ENCODE results near the gene EIF2AK3. TPM values are rescaled to one million over a fixed set of nuclear protein-coding genes. Genes with fewer than 3 reads are reported as not detected.

EIF2AK3 gene
- total RNA-seq, 1 experiment from 2014 or later, result 21.8 TPM

DNA sequence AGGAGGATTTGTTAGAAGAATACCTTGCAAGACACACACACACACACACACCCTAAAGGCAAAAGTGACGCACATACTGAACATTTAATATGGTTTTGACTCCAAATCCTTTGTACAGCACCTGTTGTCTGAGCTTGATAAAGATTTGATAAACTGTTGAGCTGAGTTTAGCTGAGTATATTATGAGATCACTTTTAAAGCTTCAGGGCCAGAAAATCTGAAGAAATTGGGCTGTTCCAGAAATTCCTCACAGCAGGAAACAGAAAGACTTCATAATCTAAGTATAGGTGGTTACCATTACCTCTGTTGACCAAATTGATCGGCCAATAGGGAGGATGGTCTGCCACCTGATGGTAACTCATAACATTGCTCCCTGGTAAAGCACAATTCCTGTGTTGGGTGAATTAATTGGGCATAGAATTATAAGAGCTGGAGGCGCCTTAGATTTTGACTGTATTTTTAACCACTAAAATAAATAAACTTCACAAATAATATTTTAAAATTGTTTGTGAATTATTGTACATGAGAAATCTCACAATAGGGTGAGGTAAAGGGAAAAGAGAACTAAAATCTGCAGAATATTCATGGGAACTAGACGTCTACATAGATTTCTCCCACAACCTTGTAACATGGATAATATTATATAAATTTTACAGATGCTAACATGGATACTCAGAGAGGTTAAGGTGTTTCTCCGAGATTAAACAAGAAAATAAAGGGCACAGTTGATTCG lies 42.4 kb upstream of the EIF2AK3 start:
- Mint-ChIP-seq H3K9me3 (ENCODE audit: unreplicated experiment) (no peaks in the 10 kb centered on the region), H3K4me3 (ENCODE audit: unreplicated experiment) (no peak overlapping the region), H3K27me3 (ENCODE audit: insufficient read depth, unreplicated experiment) (no peaks in the 10 kb centered on the region), H3K4me1 (ENCODE audit: insufficient read depth, unreplicated experiment) (no peaks in the 10 kb centered on the region), H3K27ac (ENCODE audit: low read depth, unreplicated experiment) (no peak overlapping the region), H3K36me3 (ENCODE audit: insufficient read depth, unreplicated experiment) (no peaks in the 10 kb centered on the region)
- intact Hi-C loops (cut with micrococcal nuclease), result loop anchor here (1.0 to 10.0 kb wide), 5 partner anchors 78 to 607 kb away; no protein-coding TSS in a partner anchor
- no TSS peak for BruUV-seq (replicated peaks)
- ChIA-PET CTCF (interaction anchor here (0.5 to 13.5 kb wide), 37 partner anchors 10 to 1177 kb away, joined by 3 to 424 read pairs (median 5); partner anchors contain the start of gene EIF2AK3), POLR2A (interaction anchor here (0.9 to 1.5 kb wide), 10 partner anchors 10 to 150 kb away, joined by 3 to 20 read pairs (median 4); partner anchors contain the start of gene EIF2AK3)
- peak; percentile 65 for TF ChIP-seq CTCF (IDR thresholded peaks at IDR 0.05; ENCODE audit: unreplicated experiment)
- peak; percentile 62 for DNase-seq (ENCODE audit: unreplicated experiment)

- no peaks in the 10 kb centered on the region for H3K4me1 Mint-ChIP-seq (ENCODE audit: insufficient read depth, unreplicated experiment)
- DNase-seq (ENCODE audit: unreplicated experiment), result no peak
- H3K4me3 Mint-ChIP-seq (ENCODE audit: unreplicated experiment), result no peak overlapping the region
- peaks cover 4% of the 10 kb centered on the region for H3K9me3 Mint-ChIP-seq (ENCODE audit: unreplicated experiment)
- ChIA-PET CTCF (interaction anchor here (0.5 to 13.5 kb wide), 31 partner anchors 10 to 608 kb away, joined by 3 to 424 read pairs (median 6); partner anchors contain the start of gene EIF2AK3), POLR2A (interaction anchor here (0.5 to 1.5 kb wide), 10 partner anchors 11 to 527 kb away, joined by 3 to 20 read pairs (median 4); partner anchors contain the start of gene EIF2AK3)
- no peaks in the 10 kb centered on the region for H3K36me3 Mint-ChIP-seq (ENCODE audit: insufficient read depth, unreplicated experiment)
- no TSS peak for BruUV-seq (replicated peaks)
- intact Hi-C loops (cut with micrococcal nuclease), result loop anchor here (1.0 kb wide), 1 partner anchor 78 kb away; no protein-coding TSS in a partner anchor
- no peak overlapping the region for H3K27ac Mint-ChIP-seq (ENCODE audit: low read depth, unreplicated experiment)
- no peaks in the 10 kb centered on the region for H3K27me3 Mint-ChIP-seq (ENCODE audit: insufficient read depth, unreplicated experiment)
- TF ChIP-seq CTCF (IDR thresholded peaks at IDR 0.05; ENCODE audit: unreplicated experiment), result no peak
Measured at GRCh38 chr2:88668862-88669261, 41.6 kb upstream of the EIF2AK3 start.

DNA sequence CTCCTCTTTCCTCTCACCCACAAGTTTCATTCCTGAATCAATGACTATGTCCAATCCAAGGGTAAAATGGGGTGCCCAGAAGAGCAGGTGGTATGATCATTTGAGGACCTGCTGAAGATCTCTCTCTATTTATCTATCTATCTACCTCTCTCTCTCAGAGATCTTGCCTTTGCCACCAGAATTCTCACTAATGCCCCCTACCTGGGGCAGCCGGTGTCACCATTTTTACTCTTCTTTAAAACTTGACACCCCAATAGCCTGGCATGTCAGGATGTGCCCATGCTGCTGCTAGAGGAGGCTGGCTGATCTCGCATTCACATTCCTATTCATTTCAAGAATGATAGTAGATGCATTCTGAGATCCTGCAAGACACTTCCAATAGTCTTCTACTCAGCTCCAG lies 40.0 kb upstream of the EIF2AK3 start:
- ChIA-PET POLR2A (interaction anchor here (0.6 to 2.6 kb wide), 2 partner anchors 39 to 77 kb away, joined by 3 to 10 read pairs; no protein-coding TSS in a partner anchor), CTCF (interaction anchor here (0.6 to 13.5 kb wide), 8 partner anchors 9 to 481 kb away, joined by 3 to 424 read pairs (median 5); no protein-coding TSS in a partner anchor)
- DNase-seq (ENCODE audit: unreplicated experiment), result no peak
- Mint-ChIP-seq H3K4me3 (ENCODE audit: unreplicated experiment) (no peak overlapping the region), H3K9me3 (ENCODE audit: unreplicated experiment) (peaks cover 7% of the 10 kb centered on the region), H3K27ac (ENCODE audit: low read depth, unreplicated experiment) (no peak overlapping the region), H3K4me1 (ENCODE audit: insufficient read depth, unreplicated experiment) (no peaks in the 10 kb centered on the region), H3K36me3 (ENCODE audit: insufficient read depth, unreplicated experiment) (no peaks in the 10 kb centered on the region), H3K27me3 (ENCODE audit: insufficient read depth, unreplicated experiment) (no peaks in the 10 kb centered on the region)
- intact Hi-C loops (cut with micrococcal nuclease), result no loop called here
- no peak for TF ChIP-seq CTCF (IDR thresholded peaks at IDR 0.05; ENCODE audit: unreplicated experiment)
- no TSS peak for BruUV-seq (replicated peaks)

- DNase-seq (ENCODE audit: unreplicated experiment), result peak; percentile 5
- TF ChIP-seq CTCF (IDR thresholded peaks at IDR 0.05; ENCODE audit: unreplicated experiment), result no peak
- CTCF ChIA-PET, result interaction anchor here (0.8 to 13.5 kb wide), 4 partner anchors 8 to 76 kb away, joined by 3 to 424 read pairs (median 29); no protein-coding TSS in a partner anchor
- Mint-ChIP-seq H3K9me3 (ENCODE audit: unreplicated experiment) (peaks cover 7% of the 10 kb centered on the region), H3K36me3 (ENCODE audit: insufficient read depth, unreplicated experiment) (no peaks in the 10 kb centered on the region), H3K27ac (ENCODE audit: low read depth, unreplicated experiment) (no peak overlapping the region), H3K4me3 (ENCODE audit: unreplicated experiment) (no peak overlapping the region), H3K27me3 (ENCODE audit: insufficient read depth, unreplicated experiment) (no peaks in the 10 kb centered on the region), H3K4me1 (ENCODE audit: insufficient read depth, unreplicated experiment) (no peaks in the 10 kb centered on the region)
- no TSS peak for BruUV-seq (replicated peaks)
- POLR2A ChIA-PET, result interaction anchor here (1.4 to 2.6 kb wide), 2 partner anchors 16 to 39 kb away, joined by 3 to 10 read pairs; no protein-coding TSS in a partner anchor
- intact Hi-C loops (cut with micrococcal nuclease), result no loop called here
Measured at GRCh38 chr2:88666576-88666975, 39.3 kb upstream of the EIF2AK3 start.

All from MCF 10A (cell line).